Stomach (tissue), 9 donors: Measurements from ENCODE around the gene SLC25A48. TPM values are rescaled to one million over a fixed set of nuclear protein-coding genes. Genes with fewer than 3 reads are reported as not detected.

Experiments
- DNase-seq, 2 donors: peaks; one replicate each; pipeline versions ENCODE4 v3.0.0 to v3.0.0-alpha.2; 2013 to 2019
- H3K27ac ChIP-seq, 5 donors: fragments of 200-600 bp in 4 of 5; sonication (generic) in 4 of 5; one replicate each; pipeline ENCODE4 v1.5.1; 2013 to 2019; ENCODE audit warnings: mild to moderate bottlenecking in 1 of 5, moderate library complexity in 1 of 5
- H3K27me3 ChIP-seq, 3 donors: fragments of 200-600 bp; sonication (generic); one replicate each; pipeline ENCODE4 v1.5.1; 2017 to 2019; ENCODE audit warnings: mixed run types in 1 of 3
- H3K36me3 ChIP-seq, 4 donors: fragments of 200-600 bp; sonication (generic); 1 replicate in 3 of 4; 2 replicates in 1 of 4; pipeline ENCODE4 v1.5.1; 2016 to 2019
- H3K4me1 ChIP-seq, 4 donors: fragments of 200-600 bp; sonication (generic); one replicate each; pipeline ENCODE4 v1.5.1; 2016 to 2019
- H3K4me3 ChIP-seq, 4 donors: fragments of 200-600 bp; sonication (generic) in 3 of 4; one replicate each; pipeline ENCODE4 v1.5.1; 2016 to 2019; ENCODE audit warnings: mild to moderate bottlenecking in 1 of 4
- H3K9me3 ChIP-seq, 4 donors: fragments of 200-600 bp; sonication (generic); one replicate each; pipeline ENCODE4 v1.5.1; 2016 to 2019
- CTCF ChIP-seq, 7 experiments: fragments of 450-650 bp in 4 of 7; fragments of 200-600 bp in 3 of 7; sonication (generic) in 3 of 7; IDR thresholded peaks; one replicate each; pipeline ENCODE4 v1.5.1; 2016 to 2019; ENCODE audit warnings: antibody characterized with exemption in 7 of 7, control low read depth in 2 of 7, mild to moderate bottlenecking in 1 of 7
- EP300 ChIP-seq: sonication (generic); formaldehyde crosslinking; IDR thresholded peaks from one replicate; pipeline ENCODE4 v1.6.1; 2017; ENCODE audit warnings: antibody characterized with exemption
- POLR2A ChIP-seq, 4 donors: fragments of 450-650 bp; IDR thresholded peaks; one replicate each; pipeline ENCODE4 v1.6.1; 2016; ENCODE audit warnings: antibody characterized with exemption in 4 of 4, control low read depth in 2 of 4, mild to moderate bottlenecking in 1 of 4, moderate library complexity in 1 of 4
- POLR2AphosphoS5 ChIP-seq, 3 donors: sonication (generic); formaldehyde crosslinking; IDR thresholded peaks; one replicate each; pipeline ENCODE4 v1.6.1; 2016; ENCODE audit warnings: antibody characterized with exemption in 3 of 3
- WGBS, 5 donors: extraction: QIAGEN DNeasy Blood & Tissue Kit in 3 of 5; methylation state at CpG; one replicate each; pipeline versions ENCODE4 v1.1.5 to v1.1.7; 2013 to 2018; 5-methylcytosine and 5-hydroxymethylcytosine counted together
- intact Hi-C: fragments of 100-400 bp; cut with DNase I; formaldehyde crosslinking; loops from one replicate; pipeline ENCODE4 v1.15.1; 2023; ENCODE audit warnings: low total_unique reads
- polyA plus RNA-seq, 3 donors: library from polyadenylated mRNA; stranded (reverse); fragments of 200-250 nt; gene quantifications; one replicate each; pipeline ENCODE4 v1.2.3, GENCODE V29; 2013
- total RNA-seq, 5 donors: library from RNA; depleted of rRNA; stranded (reverse); fragments of >200 nt; gene quantifications; one replicate each; pipeline versions ENCODE4 v1.1.0 to v1.2.3, GENCODE V29; 2014 to 2016
- donor health status: healthy with polysubstance abuse.
- donor health status: Bipolar disorder and iron deficiency.
- donor health status: healthy.

Gene SLC25A48
- total and polyA plus RNA-seq, 8 donors: 0.13 to 0.37 TPM; not detected in 6

- Histone ChIP-seq H3K36me3 (no peaks in the 10 kb centered on the region), H3K4me3 (no peak overlapping the region), H3K4me1 (no peaks in the 10 kb centered on the region), H3K9me3 (no peaks in the 10 kb centered on the region), H3K27ac (no peak overlapping the region), H3K27me3 (peaks cover 0 to 28% (median 0%) of the 10 kb centered on the region in 3 donors)
- DNase-seq: no peak
- no peak for TF ChIP-seq EP300
- TF ChIP-seq CTCF (IDR thresholded peaks at IDR 0.05): no peak
- TF ChIP-seq POLR2AphosphoS5 (IDR thresholded peaks at IDR 0.05): no peak
- TF ChIP-seq POLR2A (IDR thresholded peaks at IDR 0.05): no peak
- intact Hi-C loops: no loop called here
- 61 to 77% (median 74%) methylated on average over 7 of the region's 7 CpGs for WGBS, 5 donors
Measured at GRCh38 chr5:135813758-135814157, 20.7 kb upstream of the SLC25A48 start.

- Histone ChIP-seq H3K36me3 (no peaks in the 10 kb centered on the region), H3K27me3 (peaks cover 0 to 24% (median 0%) of the 10 kb centered on the region in 3 donors), H3K27ac (no peak overlapping the region), H3K4me1 (no peaks in the 10 kb centered on the region), H3K9me3 (no peaks in the 10 kb centered on the region), H3K4me3 (no peak overlapping the region)
- TF ChIP-seq CTCF (IDR thresholded peaks at IDR 0.05) (no peak), EP300 (no peak)
- WGBS, 5 donors: 80 to 93% (median 87%) methylated on average over 3 of the region's 3 CpGs
- intact Hi-C loops: no loop called here
- DNase-seq: no peak
Measured at GRCh38 chr5:135814316-135814715, 20.1 kb upstream of the SLC25A48 start.

GRCh38 chr5:135814812-135815211 lies 19.7 kb upstream of the SLC25A48 start:
- intact Hi-C loops: no loop called here
- 63 to 86% (median 69%) methylated on average over 3 of the region's 3 CpGs for WGBS, 5 donors
- H3K36me3 ChIP-seq: no peaks in the 10 kb centered on the region
- no peaks in the 10 kb centered on the region for H3K4me1 ChIP-seq
- no peak overlapping the region for H3K4me3 ChIP-seq
- no peak overlapping the region for H3K27ac ChIP-seq
- H3K27me3 ChIP-seq: peaks cover 0 to 24% (median 0%) of the 10 kb centered on the region in 3 donors
- no peak for DNase-seq
- H3K9me3 ChIP-seq: no peaks in the 10 kb centered on the region
- TF ChIP-seq EP300 (no peak), CTCF (IDR thresholded peaks at IDR 0.05) (no peak), POLR2A (IDR thresholded peaks at IDR 0.05) (no peak), POLR2AphosphoS5 (IDR thresholded peaks at IDR 0.05) (no peak)

GRCh38 chr5:135821061-135821801 lies 13.2 kb upstream of the SLC25A48 start:
- Histone ChIP-seq H3K4me1 (no peaks in the 10 kb centered on the region), H3K27ac (no peak overlapping the region), H3K4me3 (no peak overlapping the region), H3K36me3 (no peaks in the 10 kb centered on the region), H3K9me3 (no peaks in the 10 kb centered on the region), H3K27me3 (no peaks in the 10 kb centered on the region)
- no peak for TF ChIP-seq EP300
- no peak for TF ChIP-seq POLR2A (IDR thresholded peaks at IDR 0.05)
- TF ChIP-seq POLR2AphosphoS5 (IDR thresholded peaks at IDR 0.05): no peak
- TF ChIP-seq CTCF (IDR thresholded peaks at IDR 0.05): no peak
- DNase-seq: no peak
- 67 to 83% (median 72%) methylated on average over 4 to 5 of the region's 5 CpGs for WGBS, 5 donors
- intact Hi-C loops: no loop called here
